Thoracic aorta (tissue), 2 donors: ENCODE data around the gene NR4A3. TPM values are rescaled to one million over a fixed set of nuclear protein-coding genes. Genes with fewer than 3 reads are reported as not detected.

Experiments used
- ATAC-seq: fragments of 150-250 bp; one replicate; pipeline ENCODE4 v1.8.0; 2017; ENCODE audit warnings: low read depth; ENCODE audit not compliant: insufficient number of reproducible peaks, low FRiP score
- DNase-seq: peaks from one replicate; pipeline ENCODE4 v3.0.0-alpha.2; 2020; ENCODE audit warnings: low spot score
- H3K27ac ChIP-seq, 2 donors: fragments of 200-600 bp; sonication (generic); 1 replicate in 1 of 2; 2 replicates in 1 of 2; pipeline ENCODE4 v1.5.1; 2016; ENCODE audit warnings: mild to moderate bottlenecking in 2 of 2, moderate library complexity in 2 of 2
- H3K27me3 ChIP-seq: fragments of 200-600 bp; sonication (generic); replicated peaks from 2 replicates; pipeline ENCODE4 v1.6.0; 2016; ENCODE audit warnings: mild to moderate bottlenecking; ENCODE audit not compliant: insufficient read depth
- H3K36me3 ChIP-seq: fragments of 200-600 bp; sonication (generic); one replicate; pipeline ENCODE4 v1.5.1; 2016
- H3K4me1 ChIP-seq, 2 donors: fragments of 200-600 bp; sonication (generic); 1 replicate in 1 of 2; 2 replicates in 1 of 2; pipeline versions ENCODE4 v1.5.1 to v1.6.0; 2016; ENCODE audit warnings: low read depth in 2 of 2, mild to moderate bottlenecking in 1 of 2; ENCODE audit not compliant: control insufficient read depth in 1 of 2
- H3K4me3 ChIP-seq: fragments of 200-600 bp; sonication (generic); 2 replicates; pipeline ENCODE4 v1.5.1; 2016; ENCODE audit warnings: mild to moderate bottlenecking
- H3K9me3 ChIP-seq: fragments of 200-600 bp; sonication (generic); 2 replicates; pipeline ENCODE4 v1.5.1; 2016
- CTCF ChIP-seq: fragments of 200-600 bp; sonication (generic); IDR thresholded peaks from one replicate; pipeline ENCODE4 v1.5.1; 2019; ENCODE audit warnings: antibody characterized with exemption
- total RNA-seq, 2 donors: library from RNA; depleted of rRNA; stranded (reverse); fragments of >200 nt; gene quantifications; one replicate each; pipeline versions ENCODE4 v1.1.0 to v1.2.3, GENCODE V29; 2016

Gene NR4A3
- total RNA-seq, 2 donors from 2014 or later, result 9.7 to 36.9 TPM

GRCh38 chr9:99819123-99819855, 2.4 kb upstream of the NR4A3 start:
- H3K27ac ChIP-seq, result peak overlapping the region; percentile 96 to 97
- no peaks in the 10 kb centered on the region for H3K27me3 ChIP-seq
- ATAC-seq (peak; percentile 19), DNase-seq (peak; percentile 58)
- peaks cover 8 to 16% of the 10 kb centered on the region in 2 donors for H3K4me1 ChIP-seq
- TF ChIP-seq CTCF, result no peak
- H3K4me3 ChIP-seq, result peak overlapping the region; percentile 87
- no peaks in the 10 kb centered on the region for H3K9me3 ChIP-seq
- no peaks in the 10 kb centered on the region for H3K36me3 ChIP-seq

- Histone ChIP-seq H3K4me1 (peaks cover 13 to 22% of the 10 kb centered on the region in 2 donors), H3K36me3 (no peaks in the 10 kb centered on the region)
- no peak for TF ChIP-seq CTCF
Observed at GRCh38 chr9:99819856-99820684, 1.6 kb upstream of the NR4A3 start.

DNA sequence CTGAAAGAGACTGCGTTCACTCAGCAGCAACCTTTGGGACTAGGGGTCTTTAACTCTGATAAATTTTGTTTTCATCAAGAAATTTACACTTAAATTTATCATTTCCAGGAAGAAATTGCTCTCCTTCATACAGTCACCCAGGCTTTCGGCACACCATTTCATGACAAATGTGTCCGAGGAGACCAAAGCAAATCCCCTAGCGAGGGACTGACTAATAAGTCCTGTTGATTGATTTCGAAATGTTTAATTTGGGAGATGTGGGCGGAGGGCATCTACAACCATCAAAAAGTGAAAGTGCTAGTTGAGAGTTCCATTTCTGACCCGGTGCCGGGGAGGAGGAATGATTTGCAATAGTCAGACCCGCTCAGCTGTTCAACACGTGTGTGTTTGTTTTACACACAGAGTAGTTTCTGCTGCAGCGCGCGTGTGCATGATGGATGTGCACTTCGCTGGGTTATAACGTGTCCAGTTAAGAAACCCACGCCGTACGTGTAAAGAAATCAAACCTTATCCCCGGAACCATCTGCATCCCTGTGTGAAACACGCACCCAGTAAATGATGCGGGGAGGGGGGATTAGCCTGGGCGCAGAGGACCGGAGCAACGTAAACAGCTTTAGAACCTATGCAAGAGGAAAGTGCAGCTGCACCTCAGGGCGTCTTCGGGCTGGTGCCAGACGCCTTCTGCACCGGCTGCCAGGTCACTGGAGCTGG, 845 bp upstream of the NR4A3 start:
- Histone ChIP-seq H3K27me3 (no peaks in the 10 kb centered on the region), H3K4me3 (peak overlapping the region; percentile 87), H3K4me1 (peaks cover 13 to 22% of the 10 kb centered on the region in 2 donors), H3K36me3 (no peaks in the 10 kb centered on the region), H3K9me3 (no peaks in the 10 kb centered on the region), H3K27ac (peak overlapping the region; percentile 91 to 95)
- DNase-seq, result peak; percentile 49
- ATAC-seq, result peak; percentile 1
- TF ChIP-seq CTCF, result no peak

More at GRCh38 chr9:99819856-99820684, 1.6 kb upstream of the NR4A3 start:
- H3K27ac ChIP-seq, result peak overlapping the region; percentile 96 to 97
- no peaks in the 10 kb centered on the region for H3K9me3 ChIP-seq
- no peaks in the 10 kb centered on the region for H3K27me3 ChIP-seq
- DNase-seq (peak; percentile 82), ATAC-seq (peak; percentile 61)
- H3K4me3 ChIP-seq, result peak overlapping the region; percentile 87

DNA sequence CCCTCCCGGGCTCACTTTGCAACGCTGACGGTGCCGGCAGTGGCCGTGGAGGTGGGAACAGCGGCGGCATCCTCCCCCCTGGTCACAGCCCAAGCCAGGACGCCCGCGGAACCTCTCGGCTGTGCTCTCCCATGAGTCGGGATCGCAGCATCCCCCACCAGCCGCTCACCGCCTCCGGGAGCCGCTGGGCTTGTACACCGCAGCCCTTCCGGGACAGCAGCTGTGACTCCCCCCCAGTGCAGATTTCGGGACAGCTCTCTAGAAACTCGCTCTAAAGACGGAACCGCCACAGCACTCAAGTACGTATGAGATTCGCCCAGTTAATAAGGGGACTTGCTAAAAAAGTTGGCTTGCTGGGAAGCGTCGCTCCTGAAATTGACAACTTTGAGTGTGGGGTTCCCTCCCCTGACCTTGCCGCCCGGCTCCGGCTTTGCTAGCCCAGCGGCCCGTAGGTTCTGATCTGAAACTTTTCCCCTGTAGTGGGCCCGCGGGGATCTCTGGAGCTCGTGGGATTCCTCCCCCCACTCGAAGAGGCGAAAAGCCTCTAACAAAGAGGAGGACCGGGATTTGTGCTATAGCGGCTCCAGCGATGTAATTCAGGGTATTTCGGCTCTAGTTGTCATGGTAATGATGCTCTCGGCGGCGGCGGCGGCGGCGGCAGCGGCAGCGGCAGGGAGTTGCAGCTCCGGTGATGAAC, 572 bp downstream of the NR4A3 start:
- no peak for DNase-seq
- TF ChIP-seq CTCF, result no peak
- Histone ChIP-seq H3K4me1 (peaks cover 13 to 22% of the 10 kb centered on the region in 2 donors), H3K27me3 (no peaks in the 10 kb centered on the region), H3K9me3 (no peaks in the 10 kb centered on the region), H3K27ac (peak overlapping the region; percentile 91 to 95), H3K4me3 (peak overlapping the region; percentile 87), H3K36me3 (no peaks in the 10 kb centered on the region)
- no peak for ATAC-seq
